GM12875 (cell line): ENCODE measurements around the gene KIAA1671.

ENCODE experiments used
- H3K4me3 ChIP-seq: one replicate; pipeline ENCODE4 v1.5.1; 2011; ENCODE audit warnings: low read depth, low read length, control low read depth
- TF ChIP-seq, protein P1 (sequence below): IDR thresholded peaks from 2 replicates; pipeline ENCODE4 v1.5.1; 2011; ENCODE audit warnings: low read depth, mild to moderate bottlenecking, control low read depth, inconsistent platforms, low read length, moderate library complexity, borderline replicate concordance; ENCODE audit not compliant: insufficient read depth

Gene KIAA1671

GRCh38 chr22:24952837-24953383 is 394 bp downstream of the KIAA1671 start:
- TF ChIP-seq, protein P1, sequence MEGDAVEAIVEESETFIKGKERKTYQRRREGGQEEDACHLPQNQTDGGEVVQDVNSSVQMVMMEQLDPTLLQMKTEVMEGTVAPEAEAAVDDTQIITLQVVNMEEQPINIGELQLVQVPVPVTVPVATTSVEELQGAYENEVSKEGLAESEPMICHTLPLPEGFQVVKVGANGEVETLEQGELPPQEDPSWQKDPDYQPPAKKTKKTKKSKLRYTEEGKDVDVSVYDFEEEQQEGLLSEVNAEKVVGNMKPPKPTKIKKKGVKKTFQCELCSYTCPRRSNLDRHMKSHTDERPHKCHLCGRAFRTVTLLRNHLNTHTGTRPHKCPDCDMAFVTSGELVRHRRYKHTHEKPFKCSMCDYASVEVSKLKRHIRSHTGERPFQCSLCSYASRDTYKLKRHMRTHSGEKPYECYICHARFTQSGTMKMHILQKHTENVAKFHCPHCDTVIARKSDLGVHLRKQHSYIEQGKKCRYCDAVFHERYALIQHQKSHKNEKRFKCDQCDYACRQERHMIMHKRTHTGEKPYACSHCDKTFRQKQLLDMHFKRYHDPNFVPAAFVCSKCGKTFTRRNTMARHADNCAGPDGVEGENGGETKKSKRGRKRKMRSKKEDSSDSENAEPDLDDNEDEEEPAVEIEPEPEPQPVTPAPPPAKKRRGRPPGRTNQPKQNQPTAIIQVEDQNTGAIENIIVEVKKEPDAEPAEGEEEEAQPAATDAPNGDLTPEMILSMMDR: no peak
- H3K4me3 ChIP-seq: no peak overlapping the region

- H3K4me3 ChIP-seq: no peak overlapping the region
- TF ChIP-seq, protein P1: no peak
Measured at GRCh38 chr22:24953384-24954113, 1.0 kb downstream of the KIAA1671 start.

- TF ChIP-seq, protein P1: no peak
- no peak overlapping the region for H3K4me3 ChIP-seq
Measured at GRCh38 chr22:24954114-24954463, 1.6 kb downstream of the KIAA1671 start.

DNA sequence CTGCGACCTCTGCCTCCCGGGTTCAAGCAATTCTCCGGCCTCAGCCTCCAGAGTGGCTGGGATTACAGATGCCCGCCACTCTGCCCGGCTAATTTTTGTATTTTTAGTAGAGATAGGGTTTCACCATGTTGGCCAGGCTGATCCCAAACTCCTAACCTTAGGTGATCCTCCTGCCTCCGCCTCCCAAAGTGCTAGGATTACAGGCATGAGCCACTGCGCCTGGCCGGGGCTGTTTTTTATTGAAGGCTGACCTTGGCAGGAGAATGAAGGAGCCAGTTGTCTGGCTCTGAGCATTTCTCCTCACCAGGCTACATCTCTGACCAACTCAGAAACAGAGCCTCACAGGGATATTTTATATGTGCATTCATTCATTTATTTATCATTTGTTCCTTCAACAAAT is 2.3 kb downstream of the KIAA1671 start:
- TF ChIP-seq, protein P1: no peak
- H3K4me3 ChIP-seq: no peak overlapping the region

GRCh38 chr22:24957043-24957442 is 4.5 kb downstream of the KIAA1671 start:
- no peak overlapping the region for H3K4me3 ChIP-seq
- TF ChIP-seq, protein P1: no peak

GRCh38 chr22:24961217-24961844 is 8.8 kb downstream of the KIAA1671 start:
- H3K4me3 ChIP-seq: no peak overlapping the region
- TF ChIP-seq, protein P1: no peak

DNA sequence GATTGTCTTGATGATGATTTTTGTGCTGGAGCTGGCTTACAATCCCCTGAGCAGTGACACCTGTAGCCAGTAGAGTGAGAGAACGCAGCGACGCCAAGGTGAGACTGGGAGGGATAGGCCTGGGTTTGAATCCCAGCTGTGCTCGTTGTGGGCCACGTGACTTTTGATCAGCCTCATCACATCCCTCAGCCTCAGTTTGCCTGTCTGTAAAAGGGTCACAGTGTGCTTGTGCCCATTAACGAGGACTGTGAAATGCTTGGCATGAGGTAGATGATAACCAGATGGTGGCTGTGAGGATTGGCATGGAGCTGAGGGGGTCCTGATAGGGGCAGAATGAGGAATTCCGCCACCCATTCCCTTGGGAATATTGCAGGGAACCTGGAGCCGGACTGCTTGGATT is 9.6 kb downstream of the KIAA1671 start:
- H3K4me3 ChIP-seq: no peak overlapping the region
- TF ChIP-seq, protein P1: no peak
